HepG2 (cell line): Measurements from ENCODE around the gene NMNAT3. TPM values are rescaled to one million over a fixed set of nuclear protein-coding genes. Genes with fewer than 3 reads are reported as not detected.

Experiments
- HOXA3 ChIP-seq: sonication (generic); formaldehyde crosslinking; IDR thresholded peaks from 2 replicates; pipeline ENCODE4 v1.5.0; 2020; ENCODE audit warnings: missing genetic modification reagents
- KLF13 ChIP-seq: sonication (generic); formaldehyde crosslinking; IDR thresholded peaks from 2 replicates; pipeline ENCODE4 v1.4.0; 2020; ENCODE audit warnings: mild to moderate bottlenecking, missing genetic modification reagents
- RAD21 ChIP-seq: fragments of 450-650 bp; formaldehyde crosslinking; IDR thresholded peaks from 2 replicates; pipeline ENCODE4 v1.5.0; 2020; ENCODE audit warnings: mild to moderate bottlenecking
- TSC22D2 ChIP-seq: sonication (generic); formaldehyde crosslinking; IDR thresholded peaks from 2 replicates; pipeline ENCODE4 v1.5.1; 2020; ENCODE audit warnings: missing genetic modification reagents, mild to moderate bottlenecking, borderline replicate concordance
- ZNF629 ChIP-seq: sonication (generic); formaldehyde crosslinking; conservative IDR thresholded peaks from 2 replicates; pipeline ENCODE4 v1.5.0; 2020; ENCODE audit warnings: missing genetic modification reagents
- polyA plus RNA-seq, 8 experiments: library from polyadenylated mRNA; depleted of rRNA in 3 of 8; stranded (reverse) in 7 of 8; unstranded in 1 of 8; fragments of >200 nt; fragmentation: Illumina TruSeq in 4 of 8; extraction: Trizol in 4 of 8; gene quantifications; 2 replicates each; pipeline versions ENCODE4 v1.2.1 to v1.2.3, GENCODE V29; 2011 to 2016; ENCODE audit warnings: low read depth in 4 of 8, missing spikeins in 1 of 8, mixed read lengths in 1 of 8; ENCODE audit not compliant: insufficient read depth in 1 of 8
- total RNA-seq, 5 experiments: library from RNA; depleted of rRNA; stranded (reverse); fragments of >200 nt; fragmentation: Illumina TruSeq; extraction: Trizol; gene quantifications; 2 replicates each; pipeline ENCODE4 v1.2.3, GENCODE V29; 2016; ENCODE audit warnings: low read depth in 1 of 5
- TF ChIP-seq, protein P1 (sequence below): sonication (generic); formaldehyde crosslinking; IDR thresholded peaks from 2 replicates; pipeline ENCODE4 v1.5.0; 2020; ENCODE audit warnings: missing genetic modification reagents
- TF ChIP-seq, protein P2 (sequence below): sonication (generic); formaldehyde crosslinking; conservative IDR thresholded peaks from 2 replicates; pipeline ENCODE4 v1.8.0; 2022; ENCODE audit warnings: missing genetic modification reagents
- TF ChIP-seq, protein P3 (sequence below): IDR thresholded peaks from 2 replicates; pipeline ENCODE4 v1.6.1; 2018; ENCODE audit warnings: missing genetic modification reagents
- TF ChIP-seq, protein P4 (sequence below): sonication (generic); formaldehyde crosslinking; IDR thresholded peaks from 2 replicates; pipeline ENCODE4 v1.5.0; 2020; ENCODE audit warnings: mild to moderate bottlenecking, missing genetic modification reagents, moderate library complexity
- TF ChIP-seq, protein P5 (sequence below): sonication (generic); formaldehyde crosslinking; IDR thresholded peaks from 2 replicates; pipeline ENCODE4 v1.8.1; 2023; ENCODE audit warnings: mild to moderate bottlenecking, missing genetic modification reagents
- TF ChIP-seq, protein P6 (sequence below): sonication (generic); formaldehyde crosslinking; IDR thresholded peaks from 2 replicates; pipeline ENCODE4 v1.5.1; 2020; ENCODE audit warnings: mild to moderate bottlenecking, missing genetic modification reagents, moderate library complexity

The NMNAT3 gene
- total and polyA plus RNA-seq, 2 of the 13 experiments (the other 11 are each of a cell fraction or from before 2014, with no cell fraction given), result 6.1 to 7.0 TPM

DNA sequence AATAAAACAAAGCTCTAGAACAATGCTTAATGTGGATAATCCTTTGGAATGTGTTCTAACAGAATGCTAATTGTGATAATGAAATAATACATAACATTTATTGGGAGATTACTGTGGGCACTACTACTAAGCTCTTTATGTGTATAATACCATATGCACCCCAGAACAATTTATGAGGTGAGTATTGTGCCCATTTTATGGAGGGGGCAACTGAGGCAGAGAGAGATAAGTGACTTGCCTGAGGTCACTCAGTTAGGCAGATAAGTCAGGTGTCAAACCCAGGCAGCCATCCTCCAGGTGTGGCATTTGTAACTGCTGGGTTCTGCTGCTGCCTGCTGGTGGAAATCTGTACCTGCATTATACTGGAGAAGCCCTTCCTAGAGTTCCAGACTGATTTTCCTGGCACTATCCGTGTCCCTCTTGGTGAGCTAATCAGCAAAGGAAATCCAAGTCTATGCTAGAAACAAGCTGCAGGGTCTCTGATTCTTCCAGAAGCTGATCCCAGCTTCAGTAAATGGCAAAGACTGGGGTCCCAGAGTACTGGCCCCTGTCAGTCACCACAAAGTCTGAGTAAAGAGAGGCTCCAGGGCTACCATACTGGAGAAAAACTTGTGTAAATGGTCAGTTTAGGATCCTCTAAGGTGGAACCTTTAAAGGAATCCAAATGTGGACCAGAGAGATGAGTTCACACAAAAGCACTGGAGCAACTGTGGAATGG, 115.7 kb downstream of the NMNAT3 start (continued):
- TF ChIP-seq TSC22D2 (CRISPR knock-in tag), result no peak
- no peak for TF ChIP-seq KLF13 (CRISPR knock-in tag)
- TF ChIP-seq, protein P1, sequence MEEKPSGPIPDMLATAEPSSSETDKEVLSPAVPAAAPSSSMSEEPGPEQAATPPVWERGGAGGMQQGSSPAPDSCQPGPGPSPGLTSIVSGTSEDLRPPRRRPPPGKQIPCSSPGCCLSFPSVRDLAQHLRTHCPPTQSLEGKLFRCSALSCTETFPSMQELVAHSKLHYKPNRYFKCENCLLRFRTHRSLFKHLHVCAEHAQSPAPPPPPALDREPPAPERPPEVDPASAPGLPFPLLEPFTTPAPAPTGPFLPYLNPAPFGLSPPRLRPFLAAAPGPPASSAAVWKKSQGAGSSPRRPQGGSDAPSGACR (CRISPR knock-in tag), result no peak
- TF ChIP-seq ZNF629 (CRISPR knock-in tag), result peak; percentile 84
- TF ChIP-seq, protein P2, sequence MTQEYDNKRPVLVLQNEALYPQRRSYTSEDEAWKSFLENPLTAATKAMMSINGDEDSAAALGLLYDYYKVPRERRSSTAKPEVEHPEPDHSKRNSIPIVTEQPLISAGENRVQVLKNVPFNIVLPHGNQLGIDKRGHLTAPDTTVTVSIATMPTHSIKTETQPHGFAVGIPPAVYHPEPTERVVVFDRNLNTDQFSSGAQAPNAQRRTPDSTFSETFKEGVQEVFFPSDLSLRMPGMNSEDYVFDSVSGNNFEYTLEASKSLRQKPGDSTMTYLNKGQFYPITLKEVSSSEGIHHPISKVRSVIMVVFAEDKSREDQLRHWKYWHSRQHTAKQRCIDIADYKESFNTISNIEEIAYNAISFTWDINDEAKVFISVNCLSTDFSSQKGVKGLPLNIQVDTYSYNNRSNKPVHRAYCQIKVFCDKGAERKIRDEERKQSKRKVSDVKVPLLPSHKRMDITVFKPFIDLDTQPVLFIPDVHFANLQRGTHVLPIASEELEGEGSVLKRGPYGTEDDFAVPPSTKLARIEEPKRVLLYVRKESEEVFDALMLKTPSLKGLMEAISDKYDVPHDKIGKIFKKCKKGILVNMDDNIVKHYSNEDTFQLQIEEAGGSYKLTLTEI (CRISPR knock-in tag), result no peak
- TF ChIP-seq, protein P3, sequence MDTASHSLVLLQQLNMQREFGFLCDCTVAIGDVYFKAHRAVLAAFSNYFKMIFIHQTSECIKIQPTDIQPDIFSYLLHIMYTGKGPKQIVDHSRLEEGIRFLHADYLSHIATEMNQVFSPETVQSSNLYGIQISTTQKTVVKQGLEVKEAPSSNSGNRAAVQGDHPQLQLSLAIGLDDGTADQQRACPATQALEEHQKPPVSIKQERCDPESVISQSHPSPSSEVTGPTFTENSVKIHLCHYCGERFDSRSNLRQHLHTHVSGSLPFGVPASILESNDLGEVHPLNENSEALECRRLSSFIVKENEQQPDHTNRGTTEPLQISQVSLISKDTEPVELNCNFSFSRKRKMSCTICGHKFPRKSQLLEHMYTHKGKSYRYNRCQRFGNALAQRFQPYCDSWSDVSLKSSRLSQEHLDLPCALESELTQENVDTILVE, result no peak
- TF ChIP-seq, protein P4, sequence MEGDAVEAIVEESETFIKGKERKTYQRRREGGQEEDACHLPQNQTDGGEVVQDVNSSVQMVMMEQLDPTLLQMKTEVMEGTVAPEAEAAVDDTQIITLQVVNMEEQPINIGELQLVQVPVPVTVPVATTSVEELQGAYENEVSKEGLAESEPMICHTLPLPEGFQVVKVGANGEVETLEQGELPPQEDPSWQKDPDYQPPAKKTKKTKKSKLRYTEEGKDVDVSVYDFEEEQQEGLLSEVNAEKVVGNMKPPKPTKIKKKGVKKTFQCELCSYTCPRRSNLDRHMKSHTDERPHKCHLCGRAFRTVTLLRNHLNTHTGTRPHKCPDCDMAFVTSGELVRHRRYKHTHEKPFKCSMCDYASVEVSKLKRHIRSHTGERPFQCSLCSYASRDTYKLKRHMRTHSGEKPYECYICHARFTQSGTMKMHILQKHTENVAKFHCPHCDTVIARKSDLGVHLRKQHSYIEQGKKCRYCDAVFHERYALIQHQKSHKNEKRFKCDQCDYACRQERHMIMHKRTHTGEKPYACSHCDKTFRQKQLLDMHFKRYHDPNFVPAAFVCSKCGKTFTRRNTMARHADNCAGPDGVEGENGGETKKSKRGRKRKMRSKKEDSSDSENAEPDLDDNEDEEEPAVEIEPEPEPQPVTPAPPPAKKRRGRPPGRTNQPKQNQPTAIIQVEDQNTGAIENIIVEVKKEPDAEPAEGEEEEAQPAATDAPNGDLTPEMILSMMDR (CRISPR knock-in tag), result peak; percentile 82
- TF ChIP-seq RAD21 (CRISPR knock-in tag), result peak; percentile 70
- TF ChIP-seq HOXA3 (CRISPR knock-in tag), result no peak
- TF ChIP-seq, protein P5, sequence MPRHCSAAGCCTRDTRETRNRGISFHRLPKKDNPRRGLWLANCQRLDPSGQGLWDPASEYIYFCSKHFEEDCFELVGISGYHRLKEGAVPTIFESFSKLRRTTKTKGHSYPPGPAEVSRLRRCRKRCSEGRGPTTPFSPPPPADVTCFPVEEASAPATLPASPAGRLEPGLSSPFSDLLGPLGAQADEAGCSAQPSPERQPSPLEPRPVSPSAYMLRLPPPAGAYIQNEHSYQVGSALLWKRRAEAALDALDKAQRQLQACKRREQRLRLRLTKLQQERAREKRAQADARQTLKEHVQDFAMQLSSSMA (CRISPR knock-in tag), result no peak
- TF ChIP-seq, protein P6, sequence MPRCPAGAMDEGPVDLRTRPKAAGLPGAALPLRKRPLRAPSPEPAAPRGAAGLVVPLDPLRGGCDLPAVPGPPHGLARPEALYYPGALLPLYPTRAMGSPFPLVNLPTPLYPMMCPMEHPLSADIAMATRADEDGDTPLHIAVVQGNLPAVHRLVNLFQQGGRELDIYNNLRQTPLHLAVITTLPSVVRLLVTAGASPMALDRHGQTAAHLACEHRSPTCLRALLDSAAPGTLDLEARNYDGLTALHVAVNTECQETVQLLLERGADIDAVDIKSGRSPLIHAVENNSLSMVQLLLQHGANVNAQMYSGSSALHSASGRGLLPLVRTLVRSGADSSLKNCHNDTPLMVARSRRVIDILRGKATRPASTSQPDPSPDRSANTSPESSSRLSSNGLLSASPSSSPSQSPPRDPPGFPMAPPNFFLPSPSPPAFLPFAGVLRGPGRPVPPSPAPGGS (CRISPR knock-in tag), result no peak
